ENCODE measurements around the gene TMEM191C. TPM values are rescaled to one million over a fixed set of nuclear protein-coding genes. Genes with fewer than 3 reads are reported as not detected.
"Not testable (repeated sequence)": the region's sequence is repeated elsewhere in the genome, so short reads cannot be mapped to it uniquely, and the experiment has no call there.

The TMEM191C gene
- total and polyA plus RNA-seq, 5 donors from 2014 or later, result 0.72 to 4.1 (median 1.4) TPM

DNA sequence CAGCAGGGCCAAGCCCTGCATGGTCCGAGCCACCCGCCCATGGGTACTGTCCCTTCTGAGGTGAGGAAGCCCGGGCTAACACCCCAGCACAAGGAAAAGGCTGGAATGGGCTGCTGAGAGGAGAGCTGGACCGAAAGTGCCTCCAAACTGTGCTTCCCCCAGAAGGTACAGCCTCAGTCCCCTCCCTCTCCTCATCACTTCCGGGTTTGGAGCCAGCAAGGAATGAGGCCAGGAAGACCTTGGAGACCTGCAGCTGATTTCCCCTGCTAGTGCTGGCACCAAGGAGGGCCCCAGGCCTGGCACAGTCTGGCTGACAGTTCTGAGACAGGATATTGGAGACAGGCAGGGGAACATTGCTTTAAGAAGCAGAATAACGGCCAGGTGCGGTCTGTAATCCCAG, 31.3 kb downstream of the TMEM191C start:
- not testable (repeated sequence) for H3K4me1 Mint-ChIP-seq; H3K4me1 ChIP-seq (ENCODE audit: control insufficient read depth, insufficient read depth, low read length, poor library complexity, severe bottlenecking); DNase-seq; H3K36me3 ChIP-seq (ENCODE audit: control insufficient read depth, insufficient read depth, low read length); H3K27ac ChIP-seq (ENCODE audit: insufficient read depth, low read length, poor library complexity, severe bottlenecking); H3K27ac Mint-ChIP-seq; H3K9me3 ChIP-seq (ENCODE audit: control insufficient read depth in 2 of 2, low read length in 2 of 2); H3K4me3 Mint-ChIP-seq; H3K36me3 Mint-ChIP-seq; ATAC-seq (ENCODE audit: low read depth in 2 of 2); H3K4me3 ChIP-seq (ENCODE audit: low read depth, low read length); H3K27me3 ChIP-seq (ENCODE audit: control insufficient read depth, insufficient read depth, low read length); H3K27me3 Mint-ChIP-seq; H3K9me3 Mint-ChIP-seq

DNA sequence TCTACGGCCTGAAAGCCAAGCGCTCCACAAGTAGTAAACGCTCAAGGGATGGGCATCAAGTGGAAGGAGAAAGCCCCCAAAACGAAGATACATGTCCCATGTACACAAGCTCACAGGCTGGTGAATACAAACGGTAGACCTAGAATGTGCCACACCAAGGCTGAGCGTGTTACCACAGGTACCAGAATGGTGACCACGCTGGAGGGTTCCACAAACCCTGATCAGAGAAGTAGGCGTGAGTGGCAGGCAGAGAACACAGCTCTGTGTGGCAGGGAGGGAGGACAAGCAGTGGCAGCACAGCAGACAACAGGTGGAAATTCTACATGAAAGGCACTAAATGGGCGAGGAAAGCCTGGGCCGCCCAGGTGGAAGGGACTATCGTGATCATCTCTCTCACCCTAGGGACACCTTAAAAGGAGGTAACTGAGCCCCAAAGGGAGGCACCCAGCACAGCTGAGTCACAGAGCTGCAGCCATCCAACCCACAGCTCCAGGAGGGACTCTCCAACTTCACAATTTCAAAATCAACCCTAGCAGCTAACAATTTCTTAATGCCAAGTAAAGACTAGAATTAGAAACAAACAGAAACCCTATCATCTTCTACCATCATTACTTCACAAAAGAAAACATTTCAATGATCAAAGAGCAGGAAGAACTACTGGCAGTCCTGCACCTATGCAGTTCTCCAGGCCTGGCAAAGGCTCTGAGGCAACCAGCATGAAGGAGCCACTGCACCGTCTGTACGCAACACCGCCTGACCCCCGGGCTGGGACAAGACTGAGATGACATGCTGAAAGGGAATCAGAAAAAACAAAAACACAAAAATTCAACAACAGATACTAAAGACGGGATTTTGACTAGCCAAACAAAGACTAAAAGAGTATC, 32.7 kb downstream of the TMEM191C start:
- not testable (repeated sequence) for H3K27me3 Mint-ChIP-seq; H3K27ac Mint-ChIP-seq; H3K4me3 Mint-ChIP-seq; DNase-seq; H3K9me3 ChIP-seq (ENCODE audit: control insufficient read depth in 2 of 2, low read length in 2 of 2); H3K27me3 ChIP-seq (ENCODE audit: control insufficient read depth, insufficient read depth, low read length); H3K9me3 Mint-ChIP-seq; H3K27ac ChIP-seq (ENCODE audit: insufficient read depth, low read length, poor library complexity, severe bottlenecking); H3K36me3 Mint-ChIP-seq; H3K4me1 ChIP-seq (ENCODE audit: control insufficient read depth, insufficient read depth, low read length, poor library complexity, severe bottlenecking); H3K36me3 ChIP-seq (ENCODE audit: control insufficient read depth, insufficient read depth, low read length); H3K4me3 ChIP-seq (ENCODE audit: low read depth, low read length); H3K4me1 Mint-ChIP-seq
- ATAC-seq (ENCODE audit: low read depth in 2 of 2), result peak; percentile 70 to 77

DNA sequence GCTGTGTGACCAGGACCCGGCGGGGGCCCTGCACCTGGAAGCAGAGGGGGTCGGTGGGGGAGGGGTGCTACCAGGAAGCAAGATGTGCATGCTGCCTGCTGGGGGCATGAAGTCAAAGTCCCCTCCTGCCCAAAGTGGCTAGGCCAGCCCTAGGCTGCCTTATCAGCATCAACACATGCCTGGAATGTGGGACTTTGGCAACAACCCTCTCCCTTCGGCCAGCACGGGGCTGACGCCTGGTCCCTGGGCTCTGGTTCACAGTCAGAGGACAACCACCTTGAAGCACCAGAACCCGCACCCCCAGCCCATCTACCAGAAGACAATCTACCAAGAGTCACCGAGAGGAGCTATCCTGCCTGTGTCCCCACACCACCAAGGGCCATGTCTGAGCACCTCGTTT, 43.2 kb downstream of the TMEM191C start:
- not testable (repeated sequence) for H3K4me1 Mint-ChIP-seq; H3K36me3 Mint-ChIP-seq; H3K36me3 ChIP-seq (ENCODE audit: control insufficient read depth, insufficient read depth, low read length); H3K27ac Mint-ChIP-seq; H3K4me3 ChIP-seq (ENCODE audit: low read depth, low read length); H3K4me3 Mint-ChIP-seq; H3K27me3 Mint-ChIP-seq; H3K9me3 ChIP-seq (ENCODE audit: control insufficient read depth in 2 of 2, low read length in 2 of 2); H3K9me3 Mint-ChIP-seq; H3K4me1 ChIP-seq (ENCODE audit: control insufficient read depth, insufficient read depth, low read length, poor library complexity, severe bottlenecking); DNase-seq; H3K27me3 ChIP-seq (ENCODE audit: control insufficient read depth, insufficient read depth, low read length); H3K27ac ChIP-seq (ENCODE audit: insufficient read depth, low read length, poor library complexity, severe bottlenecking); ATAC-seq (ENCODE audit: low read depth in 2 of 2)

DNA sequence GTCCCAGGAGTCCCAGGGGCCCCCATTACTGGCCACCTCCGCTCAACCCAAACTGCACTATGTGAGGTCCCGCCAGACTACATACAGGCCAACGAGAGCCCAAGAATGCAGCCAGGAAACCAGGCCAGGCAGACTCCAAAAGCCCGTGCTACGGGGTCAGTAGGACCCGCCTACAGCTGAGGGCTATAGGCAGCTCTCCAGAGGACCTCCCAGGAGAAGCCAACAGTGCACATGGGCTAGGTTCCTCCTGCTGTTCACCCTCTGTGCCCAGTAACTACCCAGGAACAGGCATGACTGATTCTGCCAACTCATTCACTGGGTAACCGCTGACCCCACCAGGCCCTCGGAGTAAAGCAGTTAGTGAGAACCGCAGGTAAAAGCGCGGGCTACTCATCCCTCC, 44.8 kb downstream of the TMEM191C start:
- H3K27me3 ChIP-seq (ENCODE audit: control insufficient read depth, insufficient read depth, low read length); H3K36me3 Mint-ChIP-seq; H3K27me3 Mint-ChIP-seq; H3K4me1 ChIP-seq (ENCODE audit: control insufficient read depth, insufficient read depth, low read length, poor library complexity, severe bottlenecking); H3K9me3 ChIP-seq (ENCODE audit: control insufficient read depth in 2 of 2, low read length in 2 of 2); H3K4me1 Mint-ChIP-seq; H3K27ac ChIP-seq (ENCODE audit: insufficient read depth, low read length, poor library complexity, severe bottlenecking); H3K4me3 Mint-ChIP-seq; H3K9me3 Mint-ChIP-seq; DNase-seq; H3K27ac Mint-ChIP-seq; H3K36me3 ChIP-seq (ENCODE audit: control insufficient read depth, insufficient read depth, low read length); ATAC-seq (ENCODE audit: low read depth in 2 of 2); H3K4me3 ChIP-seq (ENCODE audit: low read depth, low read length): not testable (repeated sequence)

DNA sequence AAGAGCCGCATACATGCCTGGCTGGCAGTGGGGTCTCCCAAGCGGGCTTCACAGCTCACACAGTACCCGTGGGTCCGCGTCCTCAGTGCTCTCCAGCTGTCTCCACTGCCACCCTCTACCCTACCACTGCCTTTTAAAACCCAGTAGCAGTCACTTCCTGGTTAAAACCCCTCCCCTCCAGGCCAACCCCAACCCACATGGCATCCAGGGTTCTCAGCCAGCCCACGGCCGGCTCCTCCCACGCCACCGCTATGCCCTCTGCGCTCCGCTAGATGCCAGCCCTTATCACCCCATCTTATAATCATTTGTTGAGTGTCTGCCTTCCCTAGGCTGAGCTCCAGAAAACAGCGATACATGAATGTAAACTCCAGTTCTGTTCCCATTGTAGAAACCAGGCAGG, 46.9 kb downstream of the TMEM191C start:
- not testable (repeated sequence) for H3K36me3 Mint-ChIP-seq, H3K4me3 Mint-ChIP-seq
- peak; percentile 88 for ATAC-seq (ENCODE audit: low read depth in 2 of 2)

DNA sequence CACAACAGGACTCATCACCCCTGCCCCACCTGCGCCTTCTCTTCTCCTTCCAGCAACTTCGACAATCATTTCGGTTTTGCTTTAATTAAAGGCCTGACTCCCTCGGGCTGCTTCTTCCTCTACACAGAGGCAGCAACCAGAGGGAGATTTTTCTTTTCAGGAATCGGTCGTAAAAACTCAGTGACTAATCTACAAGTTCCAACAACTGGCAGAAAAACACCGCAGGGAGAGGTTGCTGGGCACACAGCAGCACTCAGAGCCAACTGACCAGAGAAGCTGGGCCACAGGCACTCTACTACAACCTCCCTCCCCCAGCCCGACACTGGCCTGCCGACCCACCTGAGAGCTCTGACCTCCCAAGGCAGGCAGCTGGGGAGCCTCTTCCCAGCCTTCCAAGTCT, 48.0 kb downstream of the TMEM191C start:
- not testable (repeated sequence) for DNase-seq; H3K4me3 ChIP-seq (ENCODE audit: low read depth, low read length); ATAC-seq (ENCODE audit: low read depth in 2 of 2); H3K27me3 Mint-ChIP-seq; H3K36me3 Mint-ChIP-seq; H3K27me3 ChIP-seq (ENCODE audit: control insufficient read depth, insufficient read depth, low read length); H3K9me3 Mint-ChIP-seq; H3K4me1 ChIP-seq (ENCODE audit: control insufficient read depth, insufficient read depth, low read length, poor library complexity, severe bottlenecking); H3K27ac Mint-ChIP-seq; H3K9me3 ChIP-seq (ENCODE audit: control insufficient read depth in 2 of 2, low read length in 2 of 2); H3K27ac ChIP-seq (ENCODE audit: insufficient read depth, low read length, poor library complexity, severe bottlenecking); H3K4me1 Mint-ChIP-seq; H3K36me3 ChIP-seq (ENCODE audit: control insufficient read depth, insufficient read depth, low read length); H3K4me3 Mint-ChIP-seq

More for the DNA sequence above, 46.9 kb downstream of the TMEM191C start:
- not testable (repeated sequence) for H3K27ac Mint-ChIP-seq; H3K27ac ChIP-seq (ENCODE audit: insufficient read depth, low read length, poor library complexity, severe bottlenecking); H3K9me3 Mint-ChIP-seq; H3K9me3 ChIP-seq (ENCODE audit: control insufficient read depth in 2 of 2, low read length in 2 of 2); DNase-seq; H3K27me3 Mint-ChIP-seq; H3K4me1 Mint-ChIP-seq; H3K27me3 ChIP-seq (ENCODE audit: control insufficient read depth, insufficient read depth, low read length); H3K4me1 ChIP-seq (ENCODE audit: control insufficient read depth, insufficient read depth, low read length, poor library complexity, severe bottlenecking); H3K36me3 ChIP-seq (ENCODE audit: control insufficient read depth, insufficient read depth, low read length); H3K4me3 ChIP-seq (ENCODE audit: low read depth, low read length)

DNA sequence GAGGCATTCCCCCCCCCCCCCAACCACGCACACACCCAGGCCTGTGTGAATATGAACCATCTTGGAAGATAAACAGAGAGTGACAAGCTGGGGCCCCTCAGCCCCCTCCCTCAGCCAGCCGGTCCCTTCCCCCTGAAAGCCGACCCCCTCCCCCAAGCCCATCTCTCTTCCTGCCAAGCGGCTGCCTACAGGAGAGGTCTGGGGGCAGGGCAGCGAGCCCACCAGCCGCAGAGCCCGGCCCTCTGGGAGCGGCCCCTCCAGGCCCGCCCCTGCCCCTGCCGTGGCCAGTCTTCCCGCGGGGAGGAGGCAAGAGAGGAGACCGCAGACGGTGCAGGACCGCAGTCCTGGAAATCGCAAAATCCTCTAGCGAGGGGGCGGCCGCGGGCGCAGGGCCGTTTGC, 49.3 kb downstream of the TMEM191C start:
- ATAC-seq (ENCODE audit: low read depth in 2 of 2); H3K9me3 ChIP-seq (ENCODE audit: control insufficient read depth in 2 of 2, low read length in 2 of 2); H3K4me1 ChIP-seq (ENCODE audit: control insufficient read depth, insufficient read depth, low read length, poor library complexity, severe bottlenecking); H3K36me3 Mint-ChIP-seq; H3K36me3 ChIP-seq (ENCODE audit: control insufficient read depth, insufficient read depth, low read length); H3K9me3 Mint-ChIP-seq; H3K4me3 Mint-ChIP-seq; H3K27ac ChIP-seq (ENCODE audit: insufficient read depth, low read length, poor library complexity, severe bottlenecking); H3K4me3 ChIP-seq (ENCODE audit: low read depth, low read length); H3K27me3 ChIP-seq (ENCODE audit: control insufficient read depth, insufficient read depth, low read length); H3K27ac Mint-ChIP-seq; H3K27me3 Mint-ChIP-seq; H3K4me1 Mint-ChIP-seq; DNase-seq: not testable (repeated sequence)

DNA sequence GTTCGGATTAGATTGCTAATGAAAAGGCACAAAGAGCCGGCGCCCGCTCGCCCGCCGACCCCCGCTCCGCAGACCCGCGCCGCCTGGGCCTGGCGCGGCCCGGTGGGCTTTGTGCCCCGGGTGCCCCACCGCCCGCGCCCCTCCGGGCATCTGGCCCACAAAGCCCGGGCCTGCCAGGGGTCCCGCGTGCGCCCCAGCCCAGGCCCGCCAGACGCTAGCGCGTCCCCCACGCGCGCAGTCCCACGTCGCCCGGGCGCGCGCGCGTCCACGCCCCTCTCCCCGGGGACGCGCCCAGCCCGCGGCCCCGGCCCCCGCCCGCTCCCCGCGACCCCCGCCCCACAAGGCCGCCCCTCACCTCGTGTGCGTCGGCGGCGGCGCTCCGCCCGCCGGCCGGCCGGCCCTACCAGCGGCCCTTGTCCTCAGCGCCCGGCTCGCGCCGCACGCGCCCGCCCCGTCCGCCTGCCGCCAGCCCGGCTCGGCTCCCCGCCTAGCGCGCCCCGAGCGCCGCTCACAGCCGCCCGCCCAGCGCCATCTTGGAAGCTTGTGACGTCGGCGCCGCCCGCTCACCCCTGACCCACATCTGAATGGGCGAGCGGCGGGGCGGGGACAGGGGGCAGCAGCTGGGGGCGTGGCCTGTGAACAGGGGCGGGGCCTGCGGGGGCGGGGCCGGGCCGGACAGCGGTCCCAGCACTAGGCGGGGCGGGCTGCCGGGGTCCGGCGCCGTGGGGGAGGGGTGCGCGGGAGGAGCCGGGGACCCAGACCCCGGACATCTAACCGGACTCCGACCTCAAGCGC, 50.0 kb downstream of the TMEM191C start:
- H3K27me3 ChIP-seq (ENCODE audit: control insufficient read depth, insufficient read depth, low read length); H3K4me1 ChIP-seq (ENCODE audit: control insufficient read depth, insufficient read depth, low read length, poor library complexity, severe bottlenecking); DNase-seq; H3K27ac Mint-ChIP-seq; H3K36me3 ChIP-seq (ENCODE audit: control insufficient read depth, insufficient read depth, low read length); H3K4me3 Mint-ChIP-seq; H3K9me3 Mint-ChIP-seq; H3K27me3 Mint-ChIP-seq; H3K4me3 ChIP-seq (ENCODE audit: low read depth, low read length); H3K36me3 Mint-ChIP-seq; H3K9me3 ChIP-seq (ENCODE audit: control insufficient read depth in 2 of 2, low read length in 2 of 2); H3K4me1 Mint-ChIP-seq; H3K27ac ChIP-seq (ENCODE audit: insufficient read depth, low read length, poor library complexity, severe bottlenecking): not testable (repeated sequence)
- peak; percentile 74 to 75 for ATAC-seq (ENCODE audit: low read depth in 2 of 2)
